Activated CD8-positive, alpha-beta memory T cell treated with anti-CD3 and anti-CD28 coated beads for 48 hours (primary cell): Measurements from ENCODE around the gene PPM1L.
"Not testable (repeated sequence)": the region's sequence is repeated elsewhere in the genome, so short reads cannot be mapped to it uniquely, and the experiment has no call there.

Source experiments
- DNase-seq, 3 experiments: peaks; one replicate each; pipeline ENCODE4 v3.0.0-alpha.2; 2020; ENCODE audit warnings: low read depth in 2 of 3, low spot score in 2 of 3

PPM1L gene

GRCh38 chr3:160977773-160978172, 221.7 kb downstream of the PPM1L start:
- DNase-seq, result no peak

- DNase-seq, result no peak
Observed at GRCh38 chr3:160980740-160981139, 224.7 kb downstream of the PPM1L start.

GRCh38 chr3:160981217-160981938, 225.3 kb downstream of the PPM1L start:
- no peak for DNase-seq

- DNase-seq, result no peak
Observed at GRCh38 chr3:160982491-160982890, 226.5 kb downstream of the PPM1L start.

GRCh38 chr3:160983900-160984299, 227.9 kb downstream of the PPM1L start:
- DNase-seq, result not testable (repeated sequence)

GRCh38 chr3:160986069-160986468, 230.0 kb downstream of the PPM1L start:
- DNase-seq, result no peak

- DNase-seq, result no peak
Observed at GRCh38 chr3:160987982-160988964, 232.2 kb downstream of the PPM1L start.

GRCh38 chr3:160990446-160990845, 234.4 kb downstream of the PPM1L start:
- DNase-seq, result no peak

- DNase-seq, result no peak
Observed at GRCh38 chr3:160992712-160993111, 236.7 kb downstream of the PPM1L start.

- no peak for DNase-seq
Observed at GRCh38 chr3:160996811-160997210, 240.8 kb downstream of the PPM1L start.

GRCh38 chr3:160998581-160998980, 242.6 kb downstream of the PPM1L start:
- no peak for DNase-seq

- no peak for DNase-seq
Observed at GRCh38 chr3:160999274-160999673, 243.2 kb downstream of the PPM1L start.

- no peak for DNase-seq
Observed at GRCh38 chr3:161008086-161008485, 252.1 kb downstream of the PPM1L start.

- not testable (repeated sequence) for DNase-seq
Observed at GRCh38 chr3:161010151-161010550, 254.1 kb downstream of the PPM1L start.

GRCh38 chr3:161014843-161015749, 259.1 kb downstream of the PPM1L start:
- no peak for DNase-seq

GRCh38 chr3:161016417-161017313, 260.6 kb downstream of the PPM1L start:
- no peak for DNase-seq

- DNase-seq, result no peak
Observed at GRCh38 chr3:161017971-161018370, 261.9 kb downstream of the PPM1L start.

GRCh38 chr3:161020256-161020655, 264.2 kb downstream of the PPM1L start:
- no peak for DNase-seq

- no peak for DNase-seq
Observed at GRCh38 chr3:161025911-161026310, 269.9 kb downstream of the PPM1L start.
